ENCODE data around the gene GAK. TPM values are rescaled to one million over a fixed set of nuclear protein-coding genes. Genes with fewer than 3 reads are reported as not detected.

Gene GAK
- total and polyA plus RNA-seq, 4 donors = 27.4 to 69.7 (median 47.0) TPM

GRCh38 chr4:833156-833555, 99.0 kb downstream of the GAK start:
- Histone ChIP-seq H3K27ac (ENCODE audit: low read depth in 1 of 2, low read length in 2 of 2) (no peak overlapping the region), H3K36me3 (ENCODE audit: control insufficient read depth in 4 of 4, insufficient read depth in 3 of 4, low read depth in 1 of 4, low read length in 3 of 4) (no peaks in the 10 kb centered on the region), H3K9ac (ENCODE audit: low read depth in 1 of 2, low read length in 2 of 2) (no peak overlapping the region), H3K9me3 (ENCODE audit: control insufficient read depth in 4 of 4, low read length in 3 of 4) (peaks cover 2 to 16% (median 7%) of the 10 kb centered on the region in 4 donors), H3K27me3 (ENCODE audit: control insufficient read depth in 4 of 4, insufficient read depth in 4 of 4, low read length in 3 of 4) (no peaks in the 10 kb centered on the region), H3K4me1 (ENCODE audit: control insufficient read depth in 4 of 4, insufficient read depth in 4 of 4, low read length in 3 of 4) (peaks cover 0 to 5% (median 1%) of the 10 kb centered on the region in 4 donors), H3K4me3 (ENCODE audit: low read depth in 1 of 3, low read length in 3 of 3) (no peak overlapping the region)
- TF ChIP-seq TAF1 (conservative IDR thresholded peaks at IDR 0.05) = no peak
- no peak for TF ChIP-seq YY1 (IDR thresholded peaks at IDR 0.05)
- no peak for TF ChIP-seq CTCF (IDR thresholded peaks at IDR 0.05; ENCODE audit: low read depth, low read length, missing input control)
- no peak for TF ChIP-seq FOXA1 (IDR thresholded peaks at IDR 0.05)
- no peak for TF ChIP-seq RXRA (IDR thresholded peaks at IDR 0.05)
- no peak for TF ChIP-seq ATF3 (IDR thresholded peaks at IDR 0.05)
- TF ChIP-seq EGR1 (IDR thresholded peaks at IDR 0.05; ENCODE audit: low read depth in 2 of 2) = no peak
- no peak for TF ChIP-seq ZBTB33 (IDR thresholded peaks at IDR 0.05)
- TF ChIP-seq MAX (IDR thresholded peaks at IDR 0.05) = no peak
- no peak for TF ChIP-seq NR2F2 (IDR thresholded peaks at IDR 0.05)
- TF ChIP-seq SP1 (IDR thresholded peaks at IDR 0.05) = no peak
- TF ChIP-seq GABPA (IDR thresholded peaks at IDR 0.05 in 1 of 2, conservative IDR thresholded peaks at IDR 0.05 in 1 of 2) = no peak
- no peak for TF ChIP-seq JUND (IDR thresholded peaks at IDR 0.05)
- WGBS = 66% methylated on average over 10 of the region's 10 CpGs
- no peak for DNase-seq (ENCODE audit: low spot score)

GRCh38 chr4:832536-832935, 99.6 kb downstream of the GAK start:
- Histone ChIP-seq H3K4me1 (ENCODE audit: control insufficient read depth in 4 of 4, insufficient read depth in 4 of 4, low read length in 3 of 4) (peaks cover 0 to 5% (median 1%) of the 10 kb centered on the region in 4 donors), H3K9me3 (ENCODE audit: control insufficient read depth in 4 of 4, low read length in 3 of 4) (peaks cover under 1 to 12% (median 4%) of the 10 kb centered on the region in 4 donors), H3K9ac (ENCODE audit: low read depth in 1 of 2, low read length in 2 of 2) (no peak overlapping the region), H3K36me3 (ENCODE audit: control insufficient read depth in 4 of 4, insufficient read depth in 3 of 4, low read depth in 1 of 4, low read length in 3 of 4) (no peaks in the 10 kb centered on the region), H3K27ac (ENCODE audit: low read depth in 1 of 2, low read length in 2 of 2) (no peak overlapping the region), H3K27me3 (ENCODE audit: control insufficient read depth in 4 of 4, insufficient read depth in 4 of 4, low read length in 3 of 4) (no peaks in the 10 kb centered on the region), H3K4me3 (ENCODE audit: low read depth in 1 of 3, low read length in 3 of 3) (no peak overlapping the region)
- WGBS = 87% methylated on average over 9 of the region's 9 CpGs
- TF ChIP-seq FOXA2 (IDR thresholded peaks at IDR 0.05) (no peak), FOXA1 (IDR thresholded peaks at IDR 0.05) (no peak), GABPA (IDR thresholded peaks at IDR 0.05 in 1 of 2, conservative IDR thresholded peaks at IDR 0.05 in 1 of 2) (no peak), YY1 (IDR thresholded peaks at IDR 0.05) (no peak), MAX (IDR thresholded peaks at IDR 0.05) (no peak), HNF4G (IDR thresholded peaks at IDR 0.05) (no peak), RXRA (IDR thresholded peaks at IDR 0.05) (no peak), ATF3 (IDR thresholded peaks at IDR 0.05) (no peak), ZBTB33 (IDR thresholded peaks at IDR 0.05) (no peak), JUND (IDR thresholded peaks at IDR 0.05) (no peak), CTCF (IDR thresholded peaks at IDR 0.05; ENCODE audit: low read depth, low read length, missing input control) (no peak), RAD21 (IDR thresholded peaks at IDR 0.05) (no peak), EGR1 (IDR thresholded peaks at IDR 0.05; ENCODE audit: low read depth in 2 of 2) (no peak), HNF4A (conservative IDR thresholded peaks at IDR 0.05) (no peak)
- no peak for DNase-seq (ENCODE audit: low spot score)
